ENCODE data around the gene SCN7A. TPM values are rescaled to one million over a fixed set of nuclear protein-coding genes. Genes with fewer than 3 reads are reported as not detected.

Gene SCN7A
- total and polyA plus RNA-seq, 4 donors = 0.05 to 7.9 (median 1.1) TPM

DNA sequence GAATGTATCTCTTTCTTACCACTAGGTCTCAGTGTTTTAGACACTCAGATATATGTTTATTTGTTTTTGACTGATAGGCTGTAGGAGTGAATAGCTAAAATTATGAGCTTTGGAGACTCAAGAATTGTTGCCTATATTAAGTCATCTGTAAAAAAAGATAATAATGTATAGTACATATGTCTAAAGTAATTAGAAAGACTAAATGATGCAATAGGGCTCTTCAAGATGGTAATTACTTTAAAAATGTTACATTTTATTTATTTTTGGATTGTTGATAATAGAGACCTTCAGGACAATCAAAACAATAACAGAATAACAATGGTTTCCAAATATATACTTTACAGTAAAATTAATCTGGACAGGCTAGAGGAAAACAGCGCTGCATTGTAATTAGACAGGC lies 19.9 kb upstream of the SCN7A start:
- Histone ChIP-seq H3K36me3 (ENCODE audit: control insufficient read depth in 4 of 4, insufficient read depth in 3 of 4, low read depth in 1 of 4, low read length in 3 of 4) (no peaks in the 10 kb centered on the region), H3K27ac (ENCODE audit: low read depth in 1 of 2, low read length in 2 of 2) (no peak overlapping the region), H3K4me3 (ENCODE audit: low read depth in 1 of 3, low read length in 3 of 3) (no peak overlapping the region), H3K27me3 (ENCODE audit: control insufficient read depth in 4 of 4, insufficient read depth in 4 of 4, low read length in 3 of 4) (peaks cover 0 to 7% (median 0%) of the 10 kb centered on the region in 4 donors), H3K9ac (ENCODE audit: low read depth in 1 of 2, low read length in 2 of 2) (no peak overlapping the region), H3K9me3 (ENCODE audit: control insufficient read depth in 4 of 4, low read length in 3 of 4) (no peaks in the 10 kb centered on the region), H3K4me1 (ENCODE audit: control insufficient read depth in 4 of 4, insufficient read depth in 4 of 4, low read length in 3 of 4) (no peaks in the 10 kb centered on the region)
- no peak for DNase-seq (ENCODE audit: low spot score)
- 81% methylated on average over 1 of the region's 1 CpG for WGBS
- TF ChIP-seq RAD21 (IDR thresholded peaks at IDR 0.05) (no peak), SP1 (IDR thresholded peaks at IDR 0.05) (no peak), REST (IDR thresholded peaks at IDR 0.05) (no peak), FOXA1 (IDR thresholded peaks at IDR 0.05) (no peak), RXRA (IDR thresholded peaks at IDR 0.05) (no peak), EGR1 (IDR thresholded peaks at IDR 0.05; ENCODE audit: low read depth in 2 of 2) (no peak)
- TF ChIP-seq, protein P1, sequence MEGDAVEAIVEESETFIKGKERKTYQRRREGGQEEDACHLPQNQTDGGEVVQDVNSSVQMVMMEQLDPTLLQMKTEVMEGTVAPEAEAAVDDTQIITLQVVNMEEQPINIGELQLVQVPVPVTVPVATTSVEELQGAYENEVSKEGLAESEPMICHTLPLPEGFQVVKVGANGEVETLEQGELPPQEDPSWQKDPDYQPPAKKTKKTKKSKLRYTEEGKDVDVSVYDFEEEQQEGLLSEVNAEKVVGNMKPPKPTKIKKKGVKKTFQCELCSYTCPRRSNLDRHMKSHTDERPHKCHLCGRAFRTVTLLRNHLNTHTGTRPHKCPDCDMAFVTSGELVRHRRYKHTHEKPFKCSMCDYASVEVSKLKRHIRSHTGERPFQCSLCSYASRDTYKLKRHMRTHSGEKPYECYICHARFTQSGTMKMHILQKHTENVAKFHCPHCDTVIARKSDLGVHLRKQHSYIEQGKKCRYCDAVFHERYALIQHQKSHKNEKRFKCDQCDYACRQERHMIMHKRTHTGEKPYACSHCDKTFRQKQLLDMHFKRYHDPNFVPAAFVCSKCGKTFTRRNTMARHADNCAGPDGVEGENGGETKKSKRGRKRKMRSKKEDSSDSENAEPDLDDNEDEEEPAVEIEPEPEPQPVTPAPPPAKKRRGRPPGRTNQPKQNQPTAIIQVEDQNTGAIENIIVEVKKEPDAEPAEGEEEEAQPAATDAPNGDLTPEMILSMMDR (IDR thresholded peaks at IDR 0.05; ENCODE audit: low read depth, low read length, missing input control) = no peak

- TF ChIP-seq SP1 (IDR thresholded peaks at IDR 0.05) = no peak
- TF ChIP-seq NR2F2 (IDR thresholded peaks at IDR 0.05) = no peak
- no peak for TF ChIP-seq RAD21 (IDR thresholded peaks at IDR 0.05)
- no peak for TF ChIP-seq HNF4G (IDR thresholded peaks at IDR 0.05)
- WGBS = 94% methylated on average over 1 of the region's 1 CpG
- no peaks in the 10 kb centered on the region for H3K4me1 ChIP-seq (ENCODE audit: control insufficient read depth in 4 of 4, insufficient read depth in 4 of 4, low read length in 3 of 4)
These were observed 5.2 kb upstream of the SCN7A start for GRCh38 chr2:166499281-166499680.

GRCh38 chr2:166491461-166491860 lies 2.6 kb downstream of the SCN7A start:
- H3K4me3 ChIP-seq (ENCODE audit: low read depth in 1 of 3, low read length in 3 of 3) = no peak overlapping the region

More at GRCh38 chr2:166499281-166499680, 5.2 kb upstream of the SCN7A start:
- DNase-seq (ENCODE audit: low spot score) = no peak
- H3K9ac ChIP-seq (ENCODE audit: low read depth in 1 of 2, low read length in 2 of 2) = no peak overlapping the region
- no peak overlapping the region for H3K27ac ChIP-seq (ENCODE audit: low read depth in 1 of 2, low read length in 2 of 2)
- no peaks in the 10 kb centered on the region for H3K9me3 ChIP-seq (ENCODE audit: control insufficient read depth in 4 of 4, low read length in 3 of 4)
- no peak overlapping the region for H3K4me3 ChIP-seq (ENCODE audit: low read depth in 1 of 3, low read length in 3 of 3)
- no peaks in the 10 kb centered on the region for H3K36me3 ChIP-seq (ENCODE audit: control insufficient read depth in 4 of 4, insufficient read depth in 3 of 4, low read depth in 1 of 4, low read length in 3 of 4)
- peaks cover 0 to 2% (median 0%) of the 10 kb centered on the region in 4 donors for H3K27me3 ChIP-seq (ENCODE audit: control insufficient read depth in 4 of 4, insufficient read depth in 4 of 4, low read length in 3 of 4)

More at GRCh38 chr2:166491461-166491860, 2.6 kb downstream of the SCN7A start:
- Histone ChIP-seq H3K4me1 (ENCODE audit: control insufficient read depth in 4 of 4, insufficient read depth in 4 of 4, low read length in 3 of 4) (no peaks in the 10 kb centered on the region), H3K36me3 (ENCODE audit: control insufficient read depth in 4 of 4, insufficient read depth in 3 of 4, low read depth in 1 of 4, low read length in 3 of 4) (no peaks in the 10 kb centered on the region), H3K27ac (ENCODE audit: low read depth in 1 of 2, low read length in 2 of 2) (no peak overlapping the region), H3K9ac (ENCODE audit: low read depth in 1 of 2, low read length in 2 of 2) (no peak overlapping the region), H3K9me3 (ENCODE audit: control insufficient read depth in 4 of 4, low read length in 3 of 4) (no peaks in the 10 kb centered on the region), H3K27me3 (ENCODE audit: control insufficient read depth in 4 of 4, insufficient read depth in 4 of 4, low read length in 3 of 4) (peaks cover 0 to 8% (median 0%) of the 10 kb centered on the region in 4 donors)
- WGBS = 2% methylated on average over 1 of the region's 1 CpG
- TF ChIP-seq GABPA (IDR thresholded peaks at IDR 0.05 in 1 of 2, conservative IDR thresholded peaks at IDR 0.05 in 1 of 2) = no peak
- TF ChIP-seq SP1 (IDR thresholded peaks at IDR 0.05) = no peak
- no peak for TF ChIP-seq RXRA (IDR thresholded peaks at IDR 0.05)
- no peak for TF ChIP-seq YY1 (IDR thresholded peaks at IDR 0.05)
- TF ChIP-seq JUND (IDR thresholded peaks at IDR 0.05) = no peak
- TF ChIP-seq FOXA2 (IDR thresholded peaks at IDR 0.05) = no peak
- TF ChIP-seq TAF1 (conservative IDR thresholded peaks at IDR 0.05) = no peak
- no peak for TF ChIP-seq NR2F2 (IDR thresholded peaks at IDR 0.05)
- no peak for TF ChIP-seq RAD21 (IDR thresholded peaks at IDR 0.05)
- no peak for TF ChIP-seq HNF4A (conservative IDR thresholded peaks at IDR 0.05)
- no peak for TF ChIP-seq ATF3 (IDR thresholded peaks at IDR 0.05)
- no peak for TF ChIP-seq MAX (IDR thresholded peaks at IDR 0.05)
- TF ChIP-seq, protein P2, sequence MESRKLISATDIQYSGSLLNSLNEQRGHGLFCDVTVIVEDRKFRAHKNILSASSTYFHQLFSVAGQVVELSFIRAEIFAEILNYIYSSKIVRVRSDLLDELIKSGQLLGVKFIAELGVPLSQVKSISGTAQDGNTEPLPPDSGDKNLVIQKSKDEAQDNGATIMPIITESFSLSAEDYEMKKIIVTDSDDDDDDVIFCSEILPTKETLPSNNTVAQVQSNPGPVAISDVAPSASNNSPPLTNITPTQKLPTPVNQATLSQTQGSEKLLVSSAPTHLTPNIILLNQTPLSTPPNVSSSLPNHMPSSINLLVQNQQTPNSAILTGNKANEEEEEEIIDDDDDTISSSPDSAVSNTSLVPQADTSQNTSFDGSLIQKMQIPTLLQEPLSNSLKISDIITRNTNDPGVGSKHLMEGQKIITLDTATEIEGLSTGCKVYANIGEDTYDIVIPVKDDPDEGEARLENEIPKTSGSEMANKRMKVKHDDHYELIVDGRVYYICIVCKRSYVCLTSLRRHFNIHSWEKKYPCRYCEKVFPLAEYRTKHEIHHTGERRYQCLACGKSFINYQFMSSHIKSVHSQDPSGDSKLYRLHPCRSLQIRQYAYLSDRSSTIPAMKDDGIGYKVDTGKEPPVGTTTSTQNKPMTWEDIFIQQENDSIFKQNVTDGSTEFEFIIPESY (IDR thresholded peaks at IDR 0.05) = no peak
- TF ChIP-seq, protein P1 (IDR thresholded peaks at IDR 0.05; ENCODE audit: low read depth, low read length, missing input control) = no peak
- no peak for DNase-seq (ENCODE audit: low spot score)
